Uterus (tissue), 4 donors: Measurements from ENCODE around the gene MUC5B. TPM values are rescaled to one million over a fixed set of nuclear protein-coding genes. Genes with fewer than 3 reads are reported as not detected.

Source experiments
- DNase-seq, 2 donors: peaks; one replicate each; pipeline ENCODE4 v3.0.0-alpha.2; 2019 to 2020
- H3K27ac ChIP-seq, 2 donors: fragments of 200-600 bp; sonication (generic); 1 replicate in 1 of 2; 2 replicates in 1 of 2; pipeline ENCODE4 v1.5.1; 2016 to 2018
- H3K27me3 ChIP-seq, 2 donors: fragments of 200-600 bp; sonication (generic); one replicate each; pipeline ENCODE4 v1.5.1; 2018 to 2019; ENCODE audit warnings: control low read depth in 1 of 2
- H3K36me3 ChIP-seq, 2 donors: fragments of 200-600 bp; sonication (generic); one replicate each; pipeline ENCODE4 v1.5.1; 2019; ENCODE audit warnings: control low read depth in 1 of 2
- H3K4me1 ChIP-seq, 2 donors: fragments of 200-600 bp; sonication (generic); one replicate each; pipeline ENCODE4 v1.5.1; 2018 to 2019; ENCODE audit warnings: control low read depth in 1 of 2
- H3K4me3 ChIP-seq, 2 donors: fragments of 200-600 bp; sonication (generic); 1 replicate in 1 of 2; 2 replicates in 1 of 2; pipeline ENCODE4 v1.5.1; 2018 to 2019; ENCODE audit warnings: mild to moderate bottlenecking in 1 of 2
- H3K9me3 ChIP-seq, 2 donors: fragments of 200-600 bp; sonication (generic); one replicate each; pipeline ENCODE4 v1.5.1; 2019; ENCODE audit warnings: control low read depth in 1 of 2
- POLR2A ChIP-seq, 2 donors: fragments of 450-650 bp; IDR thresholded peaks; one replicate each; pipeline ENCODE4 v1.6.1; 2016; ENCODE audit warnings: antibody characterized with exemption in 2 of 2, mild to moderate bottlenecking in 1 of 2, moderate library complexity in 1 of 2
- intact Hi-C: fragments of 100-400 bp; cut with DNase I; formaldehyde crosslinking; loops from one replicate; pipeline ENCODE4 v1.15.1; 2023; ENCODE audit warnings: low total_unique reads
- total RNA-seq, 4 donors: library from RNA; depleted of rRNA in 3 of 4; stranded (reverse); fragments of >200 nt in 3 of 4; gene quantifications; one replicate each; pipeline versions ENCODE4 v1.1.0 to v1.2.4, GENCODE V29; 2014 to 2023
- TF ChIP-seq, protein P1 (sequence below), 4 experiments: fragments of 200-600 bp in 2 of 4; fragments of 450-650 bp in 2 of 4; sonication (generic) in 2 of 4; IDR thresholded peaks; one replicate each; pipeline ENCODE4 v1.5.1; 2016 to 2019; ENCODE audit warnings: antibody characterized with exemption in 4 of 4, mild to moderate bottlenecking in 2 of 4, moderate library complexity in 1 of 4
- donor health status: DM: yes; HTN: yes; CAD: no.

MUC5B gene
- total RNA-seq, 4 donors from 2014 or later = under 0.01 to 3.8 (median 0.71) TPM

DNA sequence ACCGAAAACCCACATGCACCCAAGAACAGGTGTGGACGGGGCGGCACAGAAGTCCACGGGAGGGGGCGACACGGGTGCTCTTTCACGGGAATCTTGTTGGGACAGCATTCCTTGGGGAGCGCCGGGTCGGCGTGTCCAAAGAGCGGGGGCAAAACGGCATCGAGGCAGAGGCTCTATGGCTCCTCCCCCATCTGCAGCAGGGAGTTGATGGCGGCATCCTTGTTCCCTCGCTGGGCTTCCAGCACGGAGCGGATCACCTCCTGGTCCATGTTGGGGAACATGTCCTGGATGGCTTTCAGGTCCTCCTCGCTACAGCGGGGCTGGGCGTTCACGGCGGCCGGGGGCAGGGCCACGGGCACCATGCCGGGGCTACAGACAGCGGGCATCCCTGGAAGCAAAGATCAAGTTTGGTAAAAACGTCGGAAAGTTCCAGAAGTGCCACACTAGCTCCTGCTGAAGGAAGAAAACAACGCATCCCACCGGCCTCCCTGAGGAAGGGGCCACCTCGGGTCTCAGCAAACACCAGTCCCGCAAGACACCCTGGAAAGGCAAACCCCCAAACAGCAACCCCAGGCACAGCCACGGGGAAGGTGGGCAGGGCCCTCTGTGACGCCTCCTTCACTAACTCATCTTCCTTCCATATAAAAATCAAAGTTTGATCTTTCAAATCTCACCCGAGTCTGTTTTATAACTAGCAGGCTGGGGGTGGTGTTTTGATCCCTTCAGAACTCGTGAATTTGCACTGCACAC lies 54.2 kb downstream of the MUC5B start:
- Histone ChIP-seq H3K27ac (no peak overlapping the region), H3K27me3 (no peaks in the 10 kb centered on the region), H3K4me3 (no peak overlapping the region), H3K36me3 (no peaks in the 10 kb centered on the region), H3K4me1 (no peaks in the 10 kb centered on the region), H3K9me3 (no peaks in the 10 kb centered on the region)
- intact Hi-C loops = no loop called here
- no peak for DNase-seq
- TF ChIP-seq, protein P1, sequence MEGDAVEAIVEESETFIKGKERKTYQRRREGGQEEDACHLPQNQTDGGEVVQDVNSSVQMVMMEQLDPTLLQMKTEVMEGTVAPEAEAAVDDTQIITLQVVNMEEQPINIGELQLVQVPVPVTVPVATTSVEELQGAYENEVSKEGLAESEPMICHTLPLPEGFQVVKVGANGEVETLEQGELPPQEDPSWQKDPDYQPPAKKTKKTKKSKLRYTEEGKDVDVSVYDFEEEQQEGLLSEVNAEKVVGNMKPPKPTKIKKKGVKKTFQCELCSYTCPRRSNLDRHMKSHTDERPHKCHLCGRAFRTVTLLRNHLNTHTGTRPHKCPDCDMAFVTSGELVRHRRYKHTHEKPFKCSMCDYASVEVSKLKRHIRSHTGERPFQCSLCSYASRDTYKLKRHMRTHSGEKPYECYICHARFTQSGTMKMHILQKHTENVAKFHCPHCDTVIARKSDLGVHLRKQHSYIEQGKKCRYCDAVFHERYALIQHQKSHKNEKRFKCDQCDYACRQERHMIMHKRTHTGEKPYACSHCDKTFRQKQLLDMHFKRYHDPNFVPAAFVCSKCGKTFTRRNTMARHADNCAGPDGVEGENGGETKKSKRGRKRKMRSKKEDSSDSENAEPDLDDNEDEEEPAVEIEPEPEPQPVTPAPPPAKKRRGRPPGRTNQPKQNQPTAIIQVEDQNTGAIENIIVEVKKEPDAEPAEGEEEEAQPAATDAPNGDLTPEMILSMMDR (IDR thresholded peaks at IDR 0.05) = no peak
- no peak for TF ChIP-seq POLR2A (IDR thresholded peaks at IDR 0.05)

DNA sequence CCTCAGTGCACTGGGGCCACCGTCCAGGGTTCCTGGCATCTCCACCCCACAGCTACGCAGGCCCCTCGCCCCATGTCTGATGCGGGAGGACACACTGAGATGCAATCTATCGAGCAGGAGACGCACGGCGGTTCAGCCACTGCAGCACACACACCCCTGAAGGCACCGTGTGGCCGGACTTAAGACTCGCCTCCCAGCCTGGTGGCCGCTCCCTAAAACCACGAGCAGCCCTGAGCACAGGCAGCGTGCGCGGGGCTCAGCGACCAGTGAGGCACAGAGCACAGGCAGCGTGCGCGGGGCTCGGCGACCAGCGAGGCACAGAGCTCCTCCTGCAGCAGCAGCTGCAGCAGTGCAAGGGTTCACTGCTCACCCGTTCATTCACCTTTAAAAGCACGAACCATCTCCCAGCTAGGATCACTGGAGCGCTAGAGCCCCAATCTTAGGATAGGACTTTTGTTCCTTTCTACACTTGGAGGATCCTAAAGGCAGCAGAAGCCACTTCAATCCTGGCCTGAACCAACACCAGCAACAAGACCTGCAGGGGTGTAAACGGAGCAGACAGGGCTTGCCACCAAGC lies 55.2 kb downstream of the MUC5B start:
- intact Hi-C loops = no loop called here
- Histone ChIP-seq H3K27ac (no peak overlapping the region), H3K4me3 (no peak overlapping the region), H3K9me3 (no peaks in the 10 kb centered on the region), H3K27me3 (no peaks in the 10 kb centered on the region), H3K4me1 (no peaks in the 10 kb centered on the region), H3K36me3 (no peaks in the 10 kb centered on the region)
- no peak for DNase-seq
- TF ChIP-seq, protein P1 (IDR thresholded peaks at IDR 0.05) = no peak
- TF ChIP-seq POLR2A (IDR thresholded peaks at IDR 0.05) = no peak

DNA sequence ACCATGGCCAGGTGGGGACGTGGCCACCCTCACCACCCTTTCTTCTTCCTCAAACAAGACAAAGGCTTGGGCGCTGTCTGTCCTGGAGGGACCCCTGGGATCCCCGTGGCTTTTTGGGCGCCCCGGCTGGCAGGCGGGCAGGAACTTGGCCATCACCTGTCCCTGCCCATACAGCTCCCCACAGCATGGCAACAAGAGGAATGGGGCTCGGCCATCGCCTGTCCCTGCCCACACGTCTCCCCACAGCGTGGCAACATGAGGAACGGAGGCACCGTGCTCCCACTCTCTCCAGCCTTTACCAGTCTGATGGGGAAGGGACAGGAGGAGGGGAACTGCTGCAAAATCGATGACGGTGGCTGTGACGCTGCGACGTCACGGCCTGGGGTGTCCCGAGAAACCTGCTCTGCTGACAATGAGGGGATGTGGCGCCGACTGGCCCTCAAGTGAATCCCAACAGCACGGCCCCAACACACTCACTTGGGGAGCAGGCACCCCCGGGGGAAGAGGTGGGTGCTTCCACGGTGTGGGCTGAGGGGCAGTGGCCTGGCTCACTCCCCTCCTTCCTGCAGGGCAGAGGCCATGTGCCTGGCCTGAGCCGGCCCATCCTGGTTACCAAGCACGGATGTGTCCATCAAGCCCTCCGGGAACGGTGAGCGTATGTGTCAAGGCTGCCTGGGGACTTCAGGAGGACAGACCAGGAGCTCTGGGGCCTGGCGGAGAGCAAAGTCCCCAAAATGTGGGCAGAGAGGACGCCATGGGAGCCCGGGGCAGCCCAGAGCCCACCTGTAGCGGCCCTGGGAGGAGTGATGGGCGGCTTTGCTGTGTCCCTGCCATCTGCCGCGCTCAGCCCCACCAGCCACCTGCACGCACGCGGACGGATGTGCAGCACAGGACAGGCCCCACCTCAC lies 56.2 kb downstream of the MUC5B start:
- intact Hi-C loops = no loop called here
- no peaks in the 10 kb centered on the region for H3K36me3 ChIP-seq
- TF ChIP-seq POLR2A (IDR thresholded peaks at IDR 0.05) = no peak
- TF ChIP-seq, protein P1 (IDR thresholded peaks at IDR 0.05) = no peak
- H3K4me3 ChIP-seq = no peak overlapping the region
- no peak overlapping the region for H3K27ac ChIP-seq
- H3K9me3 ChIP-seq = no peaks in the 10 kb centered on the region
- H3K27me3 ChIP-seq = no peaks in the 10 kb centered on the region
- no peaks in the 10 kb centered on the region for H3K4me1 ChIP-seq
- no peak for DNase-seq

DNA sequence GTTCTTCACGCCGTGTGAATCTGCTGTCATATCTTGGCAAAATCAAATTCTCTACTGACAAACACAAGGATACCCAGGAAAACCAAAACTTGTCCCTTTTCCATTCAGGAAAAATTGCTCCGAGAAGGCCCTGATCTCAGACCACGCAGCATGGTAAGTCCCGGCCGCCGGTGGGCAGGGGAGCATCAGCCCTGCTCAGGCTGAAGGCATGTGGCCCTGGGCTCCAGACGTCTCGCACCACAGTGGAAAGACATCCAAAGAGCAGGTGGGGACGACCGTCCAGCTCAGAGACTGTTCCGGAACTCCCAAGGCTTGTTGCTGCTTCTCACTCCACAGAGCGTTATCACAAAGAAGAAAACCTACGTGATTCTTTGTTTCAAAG lies 56.8 kb downstream of the MUC5B start:
- no peak for DNase-seq
- no peaks in the 10 kb centered on the region for H3K36me3 ChIP-seq
- no peaks in the 10 kb centered on the region for H3K27me3 ChIP-seq
- no peak overlapping the region for H3K4me3 ChIP-seq
- TF ChIP-seq POLR2A (IDR thresholded peaks at IDR 0.05) = no peak
- TF ChIP-seq, protein P1 (IDR thresholded peaks at IDR 0.05) = no peak
- H3K9me3 ChIP-seq = no peaks in the 10 kb centered on the region
- H3K4me1 ChIP-seq = no peaks in the 10 kb centered on the region
- H3K27ac ChIP-seq = no peak overlapping the region
- intact Hi-C loops = no loop called here
